DND-41 (cell line): ENCODE results near the gene SCART1.
"Not testable (repeated sequence)": the region's sequence is repeated elsewhere in the genome, so short reads cannot be mapped to it uniquely, and the experiment has no call there.

ENCODE experiments used
- EZH2 ChIP-seq: IDR thresholded peaks from 3 replicates; pipeline ENCODE4 v1.6.1; 2012; ENCODE audit warnings: borderline replicate concordance, low read depth, mild to moderate bottlenecking, moderate library complexity, low read length, inconsistent platforms; ENCODE audit not compliant: severe bottlenecking
- TF ChIP-seq, protein P1 (sequence below): IDR thresholded peaks from 2 replicates; pipeline ENCODE4 v1.5.1; 2012; ENCODE audit warnings: borderline replicate concordance, low read length, moderate library complexity, mild to moderate bottlenecking; ENCODE audit not compliant: poor library complexity, severe bottlenecking; ENCODE audit errors: extremely low read depth

- TF ChIP-seq, protein P1, sequence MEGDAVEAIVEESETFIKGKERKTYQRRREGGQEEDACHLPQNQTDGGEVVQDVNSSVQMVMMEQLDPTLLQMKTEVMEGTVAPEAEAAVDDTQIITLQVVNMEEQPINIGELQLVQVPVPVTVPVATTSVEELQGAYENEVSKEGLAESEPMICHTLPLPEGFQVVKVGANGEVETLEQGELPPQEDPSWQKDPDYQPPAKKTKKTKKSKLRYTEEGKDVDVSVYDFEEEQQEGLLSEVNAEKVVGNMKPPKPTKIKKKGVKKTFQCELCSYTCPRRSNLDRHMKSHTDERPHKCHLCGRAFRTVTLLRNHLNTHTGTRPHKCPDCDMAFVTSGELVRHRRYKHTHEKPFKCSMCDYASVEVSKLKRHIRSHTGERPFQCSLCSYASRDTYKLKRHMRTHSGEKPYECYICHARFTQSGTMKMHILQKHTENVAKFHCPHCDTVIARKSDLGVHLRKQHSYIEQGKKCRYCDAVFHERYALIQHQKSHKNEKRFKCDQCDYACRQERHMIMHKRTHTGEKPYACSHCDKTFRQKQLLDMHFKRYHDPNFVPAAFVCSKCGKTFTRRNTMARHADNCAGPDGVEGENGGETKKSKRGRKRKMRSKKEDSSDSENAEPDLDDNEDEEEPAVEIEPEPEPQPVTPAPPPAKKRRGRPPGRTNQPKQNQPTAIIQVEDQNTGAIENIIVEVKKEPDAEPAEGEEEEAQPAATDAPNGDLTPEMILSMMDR, result not testable (repeated sequence)
- TF ChIP-seq EZH2, result not testable (repeated sequence)
Observed at GRCh38 chr10:133499176-133499575, 45.4 kb downstream of the SCART1 start.
